ENCODE results near the gene KCTD12. TPM values are rescaled to one million over a fixed set of nuclear protein-coding genes. Genes with fewer than 3 reads are reported as not detected.

Gene KCTD12
- polyA plus RNA-seq, 3 donors, result 30.9 to 67.1 (median 31.2) TPM

DNA sequence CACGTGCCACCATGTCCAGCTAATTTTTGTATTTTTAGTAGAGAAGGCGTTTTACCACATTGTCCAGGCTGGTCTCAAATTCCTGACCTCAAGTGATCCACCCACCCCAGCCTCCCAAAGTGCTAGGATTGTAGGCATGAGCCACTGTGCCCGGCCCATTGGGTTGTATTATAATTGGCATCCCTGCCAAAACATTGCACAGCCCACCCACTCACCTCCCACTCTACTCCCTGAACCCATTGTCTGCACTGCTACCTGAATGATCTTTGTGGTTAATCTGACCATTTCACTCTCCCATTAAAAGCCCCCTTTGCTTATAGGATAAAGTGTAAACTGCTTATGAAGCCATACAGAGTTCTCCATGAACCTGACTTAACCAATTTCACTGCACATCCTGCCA lies 26.3 kb upstream of the KCTD12 start:
- WGBS (ENCODE audit: insufficient coverage), result no CpG with 5 or more reads among the region's 3 CpGs
- H2AFZ ChIP-seq (ENCODE audit: insufficient read depth, low read depth, low read length, poor library complexity, severe bottlenecking), result no peak overlapping the region
- no peaks in the 10 kb centered on the region for H3K9me3 ChIP-seq (replicated peaks in 1 of 2; ENCODE audit: control insufficient read depth in 1 of 2, insufficient read depth in 1 of 2, low read length in 2 of 2)
- Mint-ChIP-seq H3K9me3 (no peaks in the 10 kb centered on the region), H3K36me3 (no peaks in the 10 kb centered on the region), H3K27me3 (ENCODE audit: low read depth in 3 of 3) (peaks cover 0 to 5% (median 4%) of the 10 kb centered on the region in 3 donors), H3K27ac (peak overlapping the region in 1 of 7 donors; percentile 33), H3K4me3 (no peak overlapping the region), H3K4me1 (no peaks in the 10 kb centered on the region)
- H3K79me2 ChIP-seq (ENCODE audit: insufficient read depth, low read length), result no peaks in the 10 kb centered on the region
- no peak overlapping the region for H3K4me2 ChIP-seq (replicated peaks; ENCODE audit: extremely low read depth, low read length, poor library complexity, severe bottlenecking)
- no peak overlapping the region for H3K4me3 ChIP-seq (replicated peaks in 1 of 3; ENCODE audit: low read depth in 2 of 3, low read length in 3 of 3)
- H3K9ac ChIP-seq (ENCODE audit: insufficient read depth, low read length, poor library complexity, severe bottlenecking), result no peak overlapping the region
- TF ChIP-seq CTCF (IDR thresholded peaks at IDR 0.05), result no peak
- no peaks in the 10 kb centered on the region for H3K27me3 ChIP-seq (ENCODE audit: control insufficient read depth in 2 of 2, insufficient read depth in 2 of 2, low read length in 2 of 2)
- H3K27ac ChIP-seq (ENCODE audit: low read depth in 1 of 2, low read length in 2 of 2), result no peak overlapping the region
- no peaks in the 10 kb centered on the region for H3K4me1 ChIP-seq (ENCODE audit: control insufficient read depth in 1 of 2, insufficient read depth in 2 of 2, low read length in 2 of 2)
- no peaks in the 10 kb centered on the region for H3K36me3 ChIP-seq (replicated peaks in 1 of 2; ENCODE audit: control insufficient read depth in 1 of 2, insufficient read depth in 2 of 2, low read length in 2 of 2)
- H4K20me1 ChIP-seq (ENCODE audit: insufficient read depth, low read length), result no peaks in the 10 kb centered on the region
- DNase-seq, result no peak
- intact Hi-C loops (cut with micrococcal nuclease), result no loop called here

GRCh38 chr13:76904507-76904906 lies 18.3 kb upstream of the KCTD12 start:
- Histone ChIP-seq H4K20me1 (ENCODE audit: insufficient read depth, low read length) (no peaks in the 10 kb centered on the region), H3K4me2 (replicated peaks; ENCODE audit: extremely low read depth, low read length, poor library complexity, severe bottlenecking) (no peak overlapping the region), H3K4me1 (ENCODE audit: control insufficient read depth in 1 of 2, insufficient read depth in 2 of 2, low read length in 2 of 2) (no peaks in the 10 kb centered on the region), H3K79me2 (ENCODE audit: insufficient read depth, low read length) (no peaks in the 10 kb centered on the region), H3K9ac (ENCODE audit: insufficient read depth, low read length, poor library complexity, severe bottlenecking) (no peak overlapping the region), H3K27ac (ENCODE audit: low read depth in 1 of 2, low read length in 2 of 2) (no peak overlapping the region), H3K27me3 (ENCODE audit: control insufficient read depth in 2 of 2, insufficient read depth in 2 of 2, low read length in 2 of 2) (peaks cover 0 to 6% of the 10 kb centered on the region in 2 donors), H3K9me3 (replicated peaks in 1 of 2; ENCODE audit: control insufficient read depth in 1 of 2, insufficient read depth in 1 of 2, low read length in 2 of 2) (peaks cover under 1 to 3% of the 10 kb centered on the region in 2 donors), H3K36me3 (replicated peaks in 1 of 2; ENCODE audit: control insufficient read depth in 1 of 2, insufficient read depth in 2 of 2, low read length in 2 of 2) (no peaks in the 10 kb centered on the region), H2AFZ (ENCODE audit: insufficient read depth, low read depth, low read length, poor library complexity, severe bottlenecking) (peak overlapping the region; percentile 12), H3K4me3 (replicated peaks in 1 of 3; ENCODE audit: low read depth in 2 of 3, low read length in 3 of 3) (no peak overlapping the region)
- TF ChIP-seq CTCF (IDR thresholded peaks at IDR 0.05), result no peak
- peaks cover 4 to 8% (median 6%) of the 10 kb centered on the region in 3 donors for H3K27me3 Mint-ChIP-seq (ENCODE audit: low read depth in 3 of 3)
- H3K36me3 Mint-ChIP-seq, result no peaks in the 10 kb centered on the region
- H3K27ac Mint-ChIP-seq, result peak overlapping the region in 1 of 7 donors; percentile 50
- DNase-seq, result no peak
- peaks cover 4% of the 10 kb centered on the region for H3K4me1 Mint-ChIP-seq
- peak overlapping the region in 1 of 2 donors; percentile 62 for H3K4me3 Mint-ChIP-seq
- H3K9me3 Mint-ChIP-seq, result peaks cover 0 to 3% (median 0%) of the 10 kb centered on the region in 7 donors
- intact Hi-C loops (cut with micrococcal nuclease), result loop anchor here (5.0 to 10.0 kb wide), 4 partner anchors 237 to 1207 kb away; no protein-coding TSS in a partner anchor
- WGBS (ENCODE audit: insufficient coverage), result no CpG with 5 or more reads among the region's 2 CpGs
